H1 (cell line): ENCODE measurements around the gene GLMN. TPM values are rescaled to one million over a fixed set of nuclear protein-coding genes. Genes with fewer than 3 reads are reported as not detected.

Source experiments
- CTCF ChIA-PET: fragments of 300-600 bp; sonication (Branson Sonifier 250); formaldehyde crosslinking; loops from one replicate; lab custom pipeline; 2021; ENCODE audit not compliant: partially characterized antibody; lab: Charles Lee
- POLR2A ChIA-PET: fragments of 300-600 bp; sonication (Branson Sonifier 250); formaldehyde crosslinking; loops from one replicate; lab custom pipeline; 2021; ENCODE audit warnings: inconsistent platforms; ENCODE audit not compliant: partially characterized antibody; lab: Charles Lee
- DNase-seq, 2 experiments: peaks; one replicate each; pipeline versions ENCODE4 v3.0.0 to v3.0.0-alpha.2; 2010 to 2022; ENCODE audit warnings: low spot score in 2 of 2, low read depth in 1 of 2, mixed read lengths in 1 of 2
- FAIRE-seq: peaks from 2 replicates; lab custom pipeline; 2011; peaks lifted over from hg19 to GRCh38; lab: Jason Lieb, UNC
- H2AFZ ChIP-seq: 2 replicates; pipeline ENCODE4 v1.8.1; 2012; ENCODE audit warnings: low read length, inconsistent platforms
- H2AK5ac ChIP-seq: 2 replicates; pipeline ENCODE4 v1.6.1; 2013; ENCODE audit warnings: low read depth, low read length
- H2BK120ac ChIP-seq: replicated peaks from 2 replicates; pipeline ENCODE3; 2013; ENCODE audit warnings: low read depth, low read length, inconsistent platforms
- H2BK12ac ChIP-seq: 2 replicates; pipeline ENCODE4 v1.6.1; 2013; ENCODE audit warnings: low read depth, low read length
- H2BK15ac ChIP-seq: 2 replicates; pipeline ENCODE4 v1.6.1; 2013; ENCODE audit warnings: low read length
- H2BK20ac ChIP-seq: 2 replicates; pipeline ENCODE4 v1.6.1; 2013; ENCODE audit warnings: low read length
- H2BK5ac ChIP-seq: 2 replicates; pipeline ENCODE4 v1.6.1; 2013; ENCODE audit warnings: low read depth, low read length
- H3K14ac ChIP-seq: 2 replicates; pipeline ENCODE4 v1.6.1; 2013; ENCODE audit warnings: inconsistent platforms; ENCODE audit not compliant: insufficient read length
- H3K18ac ChIP-seq: 2 replicates; pipeline ENCODE4 v1.6.1; 2013; ENCODE audit warnings: low read length; ENCODE audit errors: extremely low read depth
- H3K23ac ChIP-seq: 2 replicates; pipeline ENCODE4 v1.6.1; 2013; ENCODE audit warnings: inconsistent platforms; ENCODE audit not compliant: insufficient read length
- H3K23me2 ChIP-seq: 2 replicates; pipeline ENCODE4 v1.6.1; 2013; ENCODE audit warnings: low read depth, low read length
- H3K27ac ChIP-seq: 2 replicates; pipeline ENCODE4 v1.6.1; 2011; ENCODE audit warnings: low read depth, low read length, inconsistent platforms
- H3K27me3 ChIP-seq, 4 experiments: replicated peaks in 1 of 4; 1 replicate in 1 of 4; 2 replicates in 3 of 4; pipeline versions ENCODE4 v1.6.1 to v1.8.1; 2011 to 2013; ENCODE audit warnings: low read length in 3 of 4, mild to moderate bottlenecking in 3 of 4, inconsistent platforms in 2 of 4, mixed read lengths in 2 of 4, moderate library complexity in 1 of 4; ENCODE audit not compliant: control insufficient read depth in 3 of 4, insufficient read depth in 3 of 4; ENCODE audit errors: extremely low read depth in 1 of 4
- H3K36me3 ChIP-seq, 4 experiments: 2 replicates each; pipeline versions ENCODE4 v1.6.1 to v1.8.1; 2011 to 2013; ENCODE audit warnings: mild to moderate bottlenecking in 4 of 4, low read length in 3 of 4, moderate library complexity in 2 of 4, control low read depth in 1 of 4, inconsistent platforms in 1 of 4; ENCODE audit not compliant: insufficient read depth in 4 of 4, control insufficient read depth in 2 of 4
- H3K4ac ChIP-seq: replicated peaks from 2 replicates; pipeline ENCODE3; 2013; ENCODE audit warnings: low read length, low read depth, mixed read lengths, inconsistent platforms; ENCODE audit not compliant: insufficient read length
- H3K4me1 ChIP-seq, 4 experiments: replicated peaks in 1 of 4; 1 replicate in 1 of 4; 2 replicates in 3 of 4; pipeline versions ENCODE4 v1.6.1 to v1.8.1; 2011 to 2013; ENCODE audit warnings: low read length in 3 of 4, inconsistent platforms in 2 of 4, mixed read lengths in 1 of 4; ENCODE audit not compliant: insufficient read depth in 4 of 4, control insufficient read depth in 3 of 4
- H3K4me2 ChIP-seq, 2 experiments: 2 replicates each; pipeline versions ENCODE4 v1.6.1 to v1.8.1; 2011 to 2013; ENCODE audit warnings: low read depth in 2 of 2, low read length in 2 of 2, control low read depth in 1 of 2, inconsistent platforms in 1 of 2, mild to moderate bottlenecking in 1 of 2; ENCODE audit not compliant: insufficient read depth in 1 of 2
- H3K4me3 ChIP-seq, 4 experiments: fragments of 200-600, 300-600 bp in 1 of 4; sonication (generic), shearing (Covaris generic), sonication (Bioruptor Twin) in 1 of 4; 2 replicates each; pipeline versions ENCODE4 v1.5.1 to v1.8.1; 2011 to 2016; ENCODE audit warnings: low read length in 4 of 4, low read depth in 3 of 4, control low read depth in 2 of 4, inconsistent platforms in 2 of 4, mild to moderate bottlenecking in 2 of 4, mixed read lengths in 1 of 4, moderate library complexity in 1 of 4; ENCODE audit not compliant: insufficient read depth in 2 of 4; ENCODE audit errors: extremely low read depth in 1 of 4
- H3K56ac ChIP-seq: replicated peaks from 2 replicates; pipeline ENCODE3; 2013; ENCODE audit warnings: low read depth, mild to moderate bottlenecking, mixed read lengths, low read length, inconsistent platforms; ENCODE audit not compliant: insufficient read length
- H3K79me1 ChIP-seq: 2 replicates; pipeline ENCODE4 v1.6.1; 2013; ENCODE audit warnings: low read depth, low read length, control low read depth
- H3K79me2 ChIP-seq, 2 experiments: 2 replicates each; pipeline versions ENCODE4 v1.6.1 to v1.8.1; 2012 to 2013; ENCODE audit warnings: low read length in 2 of 2, mild to moderate bottlenecking in 2 of 2, inconsistent platforms in 1 of 2; ENCODE audit not compliant: insufficient read depth in 2 of 2, control insufficient read depth in 1 of 2
- H3K9ac ChIP-seq, 4 experiments: replicated peaks in 1 of 4; 1 replicate in 1 of 4; 2 replicates in 3 of 4; pipeline versions ENCODE4 v1.6.1 to v1.8.1; 2011 to 2013; ENCODE audit warnings: low read depth in 3 of 4, low read length in 3 of 4, control low read depth in 2 of 4, mild to moderate bottlenecking in 2 of 4, moderate library complexity in 2 of 4, inconsistent platforms in 1 of 4; ENCODE audit errors: extremely low read depth in 1 of 4
- H3K9me3 ChIP-seq, 2 experiments: 2 replicates each; pipeline versions ENCODE4 v1.6.1 to v1.8.1; 2012 to 2013; ENCODE audit warnings: mild to moderate bottlenecking in 2 of 2, moderate library complexity in 2 of 2, control low read depth in 1 of 2, inconsistent platforms in 1 of 2, low read depth in 1 of 2, low read length in 1 of 2, mixed read lengths in 1 of 2; ENCODE audit not compliant: insufficient read depth in 2 of 2
- H4K20me1 ChIP-seq, 2 experiments: replicated peaks in 1 of 2; 2 replicates each; pipeline versions ENCODE3 to v1.8.1; 2011 to 2013; ENCODE audit warnings: inconsistent platforms in 2 of 2, low read length in 2 of 2, mild to moderate bottlenecking in 1 of 2; ENCODE audit not compliant: insufficient read depth in 2 of 2, control insufficient read depth in 1 of 2
- H4K5ac ChIP-seq: 2 replicates; pipeline ENCODE4 v1.6.1; 2013; ENCODE audit warnings: low read length, low read depth, mixed read lengths, inconsistent platforms; ENCODE audit not compliant: insufficient read length
- H4K8ac ChIP-seq: 2 replicates; pipeline ENCODE4 v1.8.0; 2013; ENCODE audit warnings: mild to moderate bottlenecking, moderate library complexity, low read length, inconsistent platforms; ENCODE audit not compliant: insufficient read depth; ENCODE audit errors: extremely low read depth
- H4K91ac ChIP-seq: replicated peaks from 2 replicates; pipeline ENCODE3; 2013; ENCODE audit warnings: low read length, mixed read lengths, inconsistent platforms; ENCODE audit not compliant: insufficient read length
- CHD2 ChIP-seq: IDR thresholded peaks from 2 replicates; pipeline ENCODE4 v1.6.1; 2012; ENCODE audit warnings: low read length, improper control_type of control experiment
- KDM4A ChIP-seq: IDR thresholded peaks from one replicate; pipeline ENCODE4 v1.7.1; 2012; ENCODE audit warnings: low read depth, mild to moderate bottlenecking, moderate library complexity, low read length, inconsistent platforms; ENCODE audit not compliant: severe bottlenecking
- RFX5 ChIP-seq: IDR thresholded peaks from 2 replicates; pipeline ENCODE4 v1.6.1; 2011; ENCODE audit warnings: low read depth, low read length, improper control_type of control experiment, borderline replicate concordance
- polyA plus RNA-seq, 7 experiments: library from polyadenylated mRNA; depleted of rRNA in 3 of 7; stranded (reverse) in 5 of 7; unstranded in 2 of 7; fragments of >200 nt in 5 of 7; fragments of 200-250 nt in 2 of 7; gene quantifications; 1 replicate in 5 of 7; 2 replicates in 1 of 7; 4 replicates in 1 of 7; pipeline versions ENCODE4 v1.2.1 to v1.2.3, GENCODE V29; 2011 to 2013; ENCODE audit warnings: missing spikeins in 2 of 7, mixed read lengths in 2 of 7
- total RNA-seq: library from RNA; stranded (reverse); fragmentation: NEBNext Ultra II Directional; extraction: Animal tissue kit (Norgen Biotek cat#: 25700); gene quantifications from 2 replicates; pipeline ENCODE4 v1.2.1, GENCODE V29; 2021

The GLMN gene
- total and polyA plus RNA-seq, 2 of the 8 experiments (the other 6 are each of a cell fraction or from before 2014, with no cell fraction given), result 5.7 to 25.0 TPM

- no peaks in the 10 kb centered on the region for H3K79me2 ChIP-seq
- H2BK15ac ChIP-seq, result no peak overlapping the region
- ChIA-PET CTCF (interaction anchor here (1.5 kb wide), 1 partner anchor 15 kb away, joined by 4 read pairs; no protein-coding TSS in a partner anchor), POLR2A (no interaction called here)
- H3K18ac ChIP-seq, result no peak overlapping the region
- H3K9ac ChIP-seq, result no peak overlapping the region
- no peak overlapping the region for H3K14ac ChIP-seq
- H3K4me1 ChIP-seq, result no peaks in the 10 kb centered on the region
- H3K4me2 ChIP-seq, result no peak overlapping the region
- DNase-seq, result no peak
- H3K23me2 ChIP-seq, result no peaks in the 10 kb centered on the region
- H4K91ac ChIP-seq, result no peak overlapping the region
- H2AK5ac ChIP-seq, result no peak overlapping the region
- no peak overlapping the region for H2BK120ac ChIP-seq
- no peak for FAIRE-seq
- H4K20me1 ChIP-seq, result no peaks in the 10 kb centered on the region
- H4K8ac ChIP-seq, result no peak overlapping the region
- H3K4me3 ChIP-seq, result no peak overlapping the region
- H3K56ac ChIP-seq, result no peak overlapping the region
- no peak overlapping the region for H3K4ac ChIP-seq
- H4K5ac ChIP-seq, result no peak overlapping the region
- H2AFZ ChIP-seq, result no peak overlapping the region
- peaks cover 0 to 39% (median 13%) of the 10 kb centered on the region in 4 experiments; a peak in 3 of 8 replicates for H3K36me3 ChIP-seq
- H2BK12ac ChIP-seq, result no peak overlapping the region
- no peak overlapping the region for H2BK20ac ChIP-seq
- H2BK5ac ChIP-seq, result no peak overlapping the region
- peaks cover 0 to 12% of the 10 kb centered on the region in 2 experiments; a peak in 3 of 4 replicates for H3K9me3 ChIP-seq
- no peaks in the 10 kb centered on the region for H3K27me3 ChIP-seq
- H3K79me1 ChIP-seq, result no peaks in the 10 kb centered on the region
- TF ChIP-seq CHD2, result no peak
- TF ChIP-seq RFX5, result no peak
- no peak for TF ChIP-seq KDM4A
- TF ChIP-seq, all 59 proteins: peak for 0
- Histone ChIP-seq H3K27ac (no peak overlapping the region), H3K23ac (no peak overlapping the region)
Measured at GRCh38 chr1:92324784-92325183, 26.0 kb upstream of the GLMN start.
